ENCODE data around the gene PRR16.

Gene PRR16

DNA sequence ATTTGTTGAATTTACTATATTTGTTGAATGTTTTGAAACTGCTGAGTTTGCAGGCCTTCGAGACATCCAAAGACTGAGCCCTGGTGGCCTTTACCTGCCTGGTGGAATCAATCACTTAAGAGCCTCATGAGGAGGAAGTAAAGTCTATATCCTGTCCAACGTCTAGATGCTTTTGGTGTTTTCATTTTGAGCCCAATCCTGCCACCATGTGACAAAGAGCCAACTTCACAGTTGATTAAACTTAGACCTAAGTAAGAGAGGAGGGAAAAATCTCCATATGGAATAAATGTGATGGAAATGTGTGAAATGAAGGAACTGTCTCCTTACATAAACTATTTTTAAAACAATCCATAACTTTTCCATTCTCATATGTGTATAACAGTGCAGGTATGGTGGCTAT is 220.1 kb downstream of the PRR16 start:
- Histone ChIP-seq H3K36me3 (ENCODE audit: control insufficient read depth, insufficient read depth, low read length) (no peaks in the 10 kb centered on the region), H3K4me3 (replicated peaks; ENCODE audit: low read depth, low read length) (no peak overlapping the region), H3K27me3 (replicated peaks; ENCODE audit: control insufficient read depth, insufficient read depth, low read length) (no peaks in the 10 kb centered on the region)
- TF ChIP-seq, protein P1, sequence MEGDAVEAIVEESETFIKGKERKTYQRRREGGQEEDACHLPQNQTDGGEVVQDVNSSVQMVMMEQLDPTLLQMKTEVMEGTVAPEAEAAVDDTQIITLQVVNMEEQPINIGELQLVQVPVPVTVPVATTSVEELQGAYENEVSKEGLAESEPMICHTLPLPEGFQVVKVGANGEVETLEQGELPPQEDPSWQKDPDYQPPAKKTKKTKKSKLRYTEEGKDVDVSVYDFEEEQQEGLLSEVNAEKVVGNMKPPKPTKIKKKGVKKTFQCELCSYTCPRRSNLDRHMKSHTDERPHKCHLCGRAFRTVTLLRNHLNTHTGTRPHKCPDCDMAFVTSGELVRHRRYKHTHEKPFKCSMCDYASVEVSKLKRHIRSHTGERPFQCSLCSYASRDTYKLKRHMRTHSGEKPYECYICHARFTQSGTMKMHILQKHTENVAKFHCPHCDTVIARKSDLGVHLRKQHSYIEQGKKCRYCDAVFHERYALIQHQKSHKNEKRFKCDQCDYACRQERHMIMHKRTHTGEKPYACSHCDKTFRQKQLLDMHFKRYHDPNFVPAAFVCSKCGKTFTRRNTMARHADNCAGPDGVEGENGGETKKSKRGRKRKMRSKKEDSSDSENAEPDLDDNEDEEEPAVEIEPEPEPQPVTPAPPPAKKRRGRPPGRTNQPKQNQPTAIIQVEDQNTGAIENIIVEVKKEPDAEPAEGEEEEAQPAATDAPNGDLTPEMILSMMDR (IDR thresholded peaks at IDR 0.05; ENCODE audit: insufficient read depth, low read length, poor library complexity, severe bottlenecking): no peak
- no peak for DNase-seq (ENCODE audit: extremely low read depth, insufficient read length)

DNA sequence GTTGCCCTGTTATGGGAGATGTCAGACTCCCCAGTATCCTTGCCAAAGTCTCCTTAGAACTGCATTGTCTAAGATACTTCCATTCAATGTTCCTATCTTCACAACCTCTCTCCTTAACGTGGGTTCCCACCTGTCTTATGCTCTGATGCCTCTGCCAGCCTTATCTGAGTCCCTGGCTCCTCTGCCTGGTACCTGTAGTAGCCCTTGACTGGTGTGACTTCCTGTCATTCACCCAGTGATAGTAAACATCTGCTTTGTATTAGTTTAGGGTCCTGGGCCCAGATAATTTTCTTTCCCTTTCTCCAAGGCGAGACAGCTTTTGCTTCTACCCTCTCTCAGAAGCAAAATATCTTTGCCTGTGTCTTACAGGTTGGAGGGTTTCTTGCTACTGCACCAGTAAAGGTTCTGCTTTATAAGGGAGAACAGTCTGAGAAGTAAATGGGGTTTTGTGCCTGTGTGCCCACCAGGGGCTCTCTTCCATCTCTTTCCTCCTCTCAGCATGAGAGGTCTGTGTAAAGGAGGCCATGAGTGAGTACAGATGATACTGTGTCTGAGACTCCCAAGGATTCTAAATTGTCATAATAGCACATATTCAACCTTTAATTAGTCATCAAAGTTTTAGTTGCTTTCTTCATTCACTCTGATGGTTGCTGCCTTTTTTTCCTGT is 220.8 kb downstream of the PRR16 start:
- TF ChIP-seq, protein P1 (IDR thresholded peaks at IDR 0.05; ENCODE audit: insufficient read depth, low read length, poor library complexity, severe bottlenecking): peak; percentile 25
- H3K36me3 ChIP-seq (ENCODE audit: control insufficient read depth, insufficient read depth, low read length): no peaks in the 10 kb centered on the region
- DNase-seq (ENCODE audit: extremely low read depth, insufficient read length): no peak

DNA sequence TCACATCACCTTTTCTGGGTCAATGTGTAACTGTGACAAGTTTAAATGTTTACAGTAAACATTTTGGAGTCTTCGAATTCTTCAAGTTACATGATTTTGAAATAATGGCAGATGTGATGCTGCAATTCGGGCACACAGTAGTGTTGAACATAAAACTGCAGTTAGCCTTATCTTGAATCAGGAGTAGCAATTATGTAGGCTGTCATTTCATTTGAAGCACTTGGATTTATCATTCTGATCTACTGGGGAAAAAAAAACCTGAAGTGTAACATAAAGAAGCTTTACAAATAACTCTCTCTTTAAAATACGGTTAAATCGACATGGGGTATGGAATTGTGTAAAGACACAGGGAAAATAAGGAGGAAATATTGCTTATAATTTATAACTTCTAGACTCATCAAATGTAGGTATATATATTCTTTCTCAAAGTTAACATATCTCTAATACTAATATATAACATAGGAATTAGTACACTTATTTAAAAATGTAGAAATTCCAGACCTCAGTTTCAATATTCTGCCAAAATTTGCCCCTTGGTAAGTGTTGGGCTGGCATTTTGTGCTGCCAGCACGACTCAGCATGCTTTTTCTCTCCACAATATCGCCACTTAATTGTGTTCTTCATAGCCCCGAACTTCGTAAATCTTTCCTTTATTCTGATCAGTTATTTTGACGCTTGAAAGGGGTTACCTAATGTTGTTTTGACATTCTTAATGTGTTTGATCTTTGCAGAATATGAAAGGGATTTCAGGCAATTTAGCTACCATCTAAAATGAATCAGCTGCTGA is 226.7 kb downstream of the PRR16 start:
- Histone ChIP-seq H3K27me3 (replicated peaks; ENCODE audit: control insufficient read depth, insufficient read depth, low read length) (no peaks in the 10 kb centered on the region), H3K36me3 (ENCODE audit: control insufficient read depth, insufficient read depth, low read length) (no peaks in the 10 kb centered on the region), H3K4me3 (replicated peaks; ENCODE audit: low read depth, low read length) (no peak overlapping the region)
- no peak for DNase-seq (ENCODE audit: extremely low read depth, insufficient read length)
- TF ChIP-seq, protein P1 (IDR thresholded peaks at IDR 0.05; ENCODE audit: insufficient read depth, low read length, poor library complexity, severe bottlenecking): no peak

More for the DNA sequence above, 220.8 kb downstream of the PRR16 start:
- no peak overlapping the region for H3K4me3 ChIP-seq (replicated peaks; ENCODE audit: low read depth, low read length)
- H3K27me3 ChIP-seq (replicated peaks; ENCODE audit: control insufficient read depth, insufficient read depth, low read length): no peaks in the 10 kb centered on the region

DNA sequence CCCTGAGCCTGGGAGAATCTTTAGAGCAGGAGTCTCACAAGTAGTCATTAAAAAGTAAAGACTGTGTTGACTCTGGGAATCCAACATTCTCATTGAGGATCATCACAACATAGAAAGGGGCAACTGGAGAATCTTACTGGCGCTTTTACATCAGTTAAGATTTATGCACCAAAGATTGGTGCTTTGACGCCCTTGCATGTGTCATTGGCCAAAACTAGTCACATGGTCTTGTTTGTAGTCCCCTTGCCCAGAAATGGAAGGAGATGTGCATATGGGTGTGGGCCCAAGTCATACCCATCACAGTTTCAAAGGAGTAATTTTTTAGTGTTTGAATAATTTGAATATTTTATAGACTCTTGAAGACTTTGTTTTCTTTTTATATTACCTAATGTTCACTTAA is 228.2 kb downstream of the PRR16 start:
- TF ChIP-seq, protein P1 (IDR thresholded peaks at IDR 0.05; ENCODE audit: insufficient read depth, low read length, poor library complexity, severe bottlenecking): no peak
- no peaks in the 10 kb centered on the region for H3K27me3 ChIP-seq (replicated peaks; ENCODE audit: control insufficient read depth, insufficient read depth, low read length)
- DNase-seq (ENCODE audit: extremely low read depth, insufficient read length): no peak
- H3K4me3 ChIP-seq (replicated peaks; ENCODE audit: low read depth, low read length): no peak overlapping the region
- no peaks in the 10 kb centered on the region for H3K36me3 ChIP-seq (ENCODE audit: control insufficient read depth, insufficient read depth, low read length)

DNA sequence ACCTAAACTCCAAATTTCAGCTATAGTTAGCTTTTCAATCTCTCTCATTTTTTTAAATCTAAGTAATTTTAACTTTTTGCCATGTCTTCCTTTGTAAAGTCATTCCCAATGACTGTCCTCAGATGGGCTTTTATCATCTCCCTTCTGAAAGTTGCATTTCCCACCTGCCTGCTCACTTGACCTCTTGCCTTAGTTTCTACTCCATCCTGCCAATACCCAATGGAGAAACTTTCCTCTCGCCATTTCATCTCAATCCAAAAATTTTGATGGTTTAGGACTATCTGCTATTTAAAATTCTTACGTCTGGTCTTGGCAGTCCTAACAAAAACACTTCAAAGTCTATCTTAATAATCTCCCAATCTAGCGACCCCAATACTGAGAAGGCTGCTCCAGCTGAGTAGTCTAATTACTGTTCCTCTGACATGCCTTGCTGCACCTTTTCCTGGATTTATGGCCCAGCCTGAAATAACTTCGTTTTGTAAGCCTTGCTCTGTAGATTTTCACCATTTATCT is 231.3 kb downstream of the PRR16 start:
- Histone ChIP-seq H3K36me3 (ENCODE audit: control insufficient read depth, insufficient read depth, low read length) (no peaks in the 10 kb centered on the region), H3K4me3 (replicated peaks; ENCODE audit: low read depth, low read length) (no peak overlapping the region), H3K27me3 (replicated peaks; ENCODE audit: control insufficient read depth, insufficient read depth, low read length) (no peaks in the 10 kb centered on the region)
- TF ChIP-seq, protein P1 (IDR thresholded peaks at IDR 0.05; ENCODE audit: insufficient read depth, low read length, poor library complexity, severe bottlenecking): no peak
- DNase-seq (ENCODE audit: extremely low read depth, insufficient read length): no peak
